Hepatocyte (in vitro differentiated cells): ENCODE results near the gene VILL.
A peak's percentile ranks its signal among the peaks of the same experiment; 100 is the strongest.

Source experiments
- EZH2 ChIP-seq: fragments of 200-600 bp; sonication (generic); IDR thresholded peaks from 2 replicates; pipeline ENCODE4 v1.6.1; 2016; ENCODE audit warnings: antibody characterized with exemption, mild to moderate bottlenecking, borderline replicate concordance
- EZH2phosphoT487 ChIP-seq: fragments of 200-600 bp; sonication (generic); IDR thresholded peaks from one replicate; pipeline ENCODE4 v1.6.1; 2018; ENCODE audit warnings: antibody characterized with exemption, mild to moderate bottlenecking, low read depth, moderate library complexity; ENCODE audit not compliant: unreplicated experiment, severe bottlenecking
- TF ChIP-seq, protein P1 (sequence below): fragments of 200-600 bp; sonication (generic); IDR thresholded peaks from 2 replicates; pipeline ENCODE4 v1.5.1; 2016; ENCODE audit warnings: antibody characterized with exemption, mild to moderate bottlenecking; ENCODE audit not compliant: poor library complexity

DNA sequence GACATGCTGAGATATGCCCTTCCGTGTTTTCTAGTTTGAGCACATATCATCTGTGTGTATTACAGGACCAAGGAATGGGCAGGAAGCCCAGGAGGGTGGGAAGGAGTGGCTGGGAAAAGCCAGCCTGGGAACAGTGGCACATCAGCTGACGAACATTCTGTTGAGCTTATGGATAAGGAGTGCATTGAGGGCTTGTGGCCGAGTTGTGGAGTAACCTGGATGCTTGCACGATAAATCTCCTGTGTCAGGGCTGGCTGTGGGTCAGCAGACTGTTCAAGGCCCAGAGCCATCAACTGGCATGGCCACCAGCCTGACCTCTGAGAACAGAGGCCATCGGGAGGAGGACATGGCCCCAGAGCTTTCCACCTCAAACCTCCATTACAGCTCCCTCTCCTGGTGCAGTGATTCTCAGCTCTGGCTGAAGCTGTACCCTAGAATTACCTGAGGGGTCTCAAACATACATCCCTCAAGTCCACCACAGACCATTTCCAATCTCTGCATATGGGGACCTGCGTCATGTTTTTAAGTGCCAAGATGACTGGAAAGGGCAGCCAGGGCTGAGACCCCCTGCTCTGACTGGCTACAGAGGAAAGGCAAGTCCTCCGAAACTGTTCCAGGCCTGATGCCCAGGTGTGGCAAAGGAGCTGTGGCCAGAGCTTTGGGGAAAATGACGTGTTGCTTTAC lies 4.8 kb upstream of the VILL start:
- TF ChIP-seq EZH2 (no peak), EZH2phosphoT487 (no peak)
- TF ChIP-seq, protein P1, sequence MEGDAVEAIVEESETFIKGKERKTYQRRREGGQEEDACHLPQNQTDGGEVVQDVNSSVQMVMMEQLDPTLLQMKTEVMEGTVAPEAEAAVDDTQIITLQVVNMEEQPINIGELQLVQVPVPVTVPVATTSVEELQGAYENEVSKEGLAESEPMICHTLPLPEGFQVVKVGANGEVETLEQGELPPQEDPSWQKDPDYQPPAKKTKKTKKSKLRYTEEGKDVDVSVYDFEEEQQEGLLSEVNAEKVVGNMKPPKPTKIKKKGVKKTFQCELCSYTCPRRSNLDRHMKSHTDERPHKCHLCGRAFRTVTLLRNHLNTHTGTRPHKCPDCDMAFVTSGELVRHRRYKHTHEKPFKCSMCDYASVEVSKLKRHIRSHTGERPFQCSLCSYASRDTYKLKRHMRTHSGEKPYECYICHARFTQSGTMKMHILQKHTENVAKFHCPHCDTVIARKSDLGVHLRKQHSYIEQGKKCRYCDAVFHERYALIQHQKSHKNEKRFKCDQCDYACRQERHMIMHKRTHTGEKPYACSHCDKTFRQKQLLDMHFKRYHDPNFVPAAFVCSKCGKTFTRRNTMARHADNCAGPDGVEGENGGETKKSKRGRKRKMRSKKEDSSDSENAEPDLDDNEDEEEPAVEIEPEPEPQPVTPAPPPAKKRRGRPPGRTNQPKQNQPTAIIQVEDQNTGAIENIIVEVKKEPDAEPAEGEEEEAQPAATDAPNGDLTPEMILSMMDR = peak; percentile 9
